HG03025 (cell line): Measurements from ENCODE around the gene NHERF1.

ENCODE experiments used
- ATAC-seq: cut with Tn5 transposase; IDR thresholded peaks from one replicate; pipeline ENCODE4 v1.9.1; 2021; ENCODE audit warnings: mild to moderate bottlenecking, moderate library complexity; ENCODE audit not compliant: unreplicated experiment, low FRiP score

NHERF1 gene

GRCh38 chr17:74746922-74747321, 1.5 kb upstream of the NHERF1 start:
- no peak for ATAC-seq

GRCh38 chr17:74748279-74748528, 224 bp upstream of the NHERF1 start:
- ATAC-seq: no peak

GRCh38 chr17:74749279-74750038, 1.0 kb downstream of the NHERF1 start:
- peak; percentile 6 for ATAC-seq

GRCh38 chr17:74750039-74750326, 1.6 kb downstream of the NHERF1 start:
- no peak for ATAC-seq

GRCh38 chr17:74750327-74751069, 2.1 kb downstream of the NHERF1 start:
- ATAC-seq: no peak

GRCh38 chr17:74752415-74752814, 4.0 kb downstream of the NHERF1 start:
- no peak for ATAC-seq

GRCh38 chr17:74752822-74753401, 4.5 kb downstream of the NHERF1 start:
- ATAC-seq: no peak

GRCh38 chr17:74754832-74755231, 6.4 kb downstream of the NHERF1 start:
- ATAC-seq: no peak

GRCh38 chr17:74755533-74755932, 7.1 kb downstream of the NHERF1 start:
- ATAC-seq: no peak

- no peak for ATAC-seq
Measured at GRCh38 chr17:74756891-74757290, 8.5 kb downstream of the NHERF1 start.

- no peak for ATAC-seq
Measured at GRCh38 chr17:74757502-74757901, 9.1 kb downstream of the NHERF1 start.

GRCh38 chr17:74757931-74758847, 9.8 kb downstream of the NHERF1 start:
- ATAC-seq: no peak

- ATAC-seq: no peak
Measured at GRCh38 chr17:74758848-74759168, 10.4 kb downstream of the NHERF1 start.

- no peak for ATAC-seq
Measured at GRCh38 chr17:74759243-74759801, 10.9 kb downstream of the NHERF1 start.

GRCh38 chr17:74759941-74760340, 11.5 kb downstream of the NHERF1 start:
- ATAC-seq: no peak

- ATAC-seq: no peak
Measured at GRCh38 chr17:74760404-74761105, 12.1 kb downstream of the NHERF1 start.

GRCh38 chr17:74761419-74761818, 13.0 kb downstream of the NHERF1 start:
- ATAC-seq: no peak

GRCh38 chr17:74761931-74762330, 13.5 kb downstream of the NHERF1 start:
- ATAC-seq: no peak

- ATAC-seq: no peak
Measured at GRCh38 chr17:74763565-74764387, 15.3 kb downstream of the NHERF1 start.
